ENCODE measurements around the gene HECTD4. TPM values are rescaled to one million over a fixed set of nuclear protein-coding genes. Genes with fewer than 3 reads are reported as not detected.

Gene HECTD4
- total and polyA plus RNA-seq, 2 experiments from 2014 or later = 25.7 to 36.9 TPM

DNA sequence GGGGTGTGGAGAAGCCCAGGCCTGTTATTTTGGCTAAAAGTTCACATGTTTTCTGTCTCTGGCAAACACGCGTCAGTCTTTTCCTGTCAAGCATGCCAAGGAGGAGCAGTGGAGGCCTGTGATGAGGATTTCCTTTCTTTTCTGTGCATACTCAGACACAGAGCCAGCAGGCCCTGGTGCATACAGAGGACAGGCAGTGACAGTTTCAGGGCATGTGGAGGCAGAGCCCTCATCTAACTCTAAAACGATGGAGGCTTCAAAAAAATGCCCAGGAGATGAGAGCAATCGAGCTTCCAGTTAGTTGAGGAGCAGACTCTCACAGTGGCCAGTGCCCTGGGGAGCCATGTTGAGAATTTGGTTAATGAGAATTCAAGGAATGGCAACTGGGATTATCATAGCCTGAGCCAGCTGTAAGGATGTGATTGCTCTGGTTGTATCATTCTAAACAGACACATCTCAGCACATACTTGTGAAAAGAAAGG is 190.3 kb downstream of the HECTD4 start:
- Mint-ChIP-seq H3K27ac (peak overlapping the region; percentile 61; the same call in 1 of the 2 replicates), H3K36me3 (ENCODE audit: low read depth) (peaks cover 34% of the 10 kb centered on the region), H3K4me1 (peaks cover 5% of the 10 kb centered on the region; the same call in 2 of the 3 replicates), H3K4me3 (no peak overlapping the region), H3K9me3 (no peaks in the 10 kb centered on the region), H3K27me3 (ENCODE audit: insufficient read depth, low read depth, poor library complexity) (peaks cover 2% of the 10 kb centered on the region)
- H3K27ac ChIP-seq (ENCODE audit: low read depth) = no peak overlapping the region
- no peaks in the 10 kb centered on the region for H3K27me3 ChIP-seq (ENCODE audit: insufficient read depth)
- H3K4me2 ChIP-seq = no peak overlapping the region
- no peak for DNase-seq (ENCODE audit: low spot score)
- H3K9me2 ChIP-seq (ENCODE audit: insufficient read depth) = no peaks in the 10 kb centered on the region
- no peaks in the 10 kb centered on the region for H3K79me2 ChIP-seq (replicated peaks; ENCODE audit: insufficient read depth)
- H4K20me1 ChIP-seq (replicated peaks; ENCODE audit: insufficient read depth) = 0 out of 2 replicates have a peak, but pooled peaks cover 4% of the 10 kb centered on the region
- H2AFZ ChIP-seq = no peak overlapping the region
- no peaks in the 10 kb centered on the region for H3K4me1 ChIP-seq (ENCODE audit: insufficient read depth)
- ATAC-seq = no peak
- TF ChIP-seq STAT1 (IDR thresholded peaks at IDR 0.05; ENCODE audit: unreplicated experiment) (no peak), POLR2AphosphoS5 (IDR thresholded peaks at IDR 0.05; ENCODE audit: low read depth) (no peak), EZH2 (IDR thresholded peaks at IDR 0.05; ENCODE audit: low read depth, unreplicated experiment) (no peak), CTCF (conservative IDR thresholded peaks at IDR 0.05; ENCODE audit: low read depth in 2 of 2) (no peak)
- no peak overlapping the region for H3K4me3 ChIP-seq
- no peaks in the 10 kb centered on the region for H3F3A ChIP-seq (replicated peaks; ENCODE audit: low read depth)
- H3K36me3 ChIP-seq (ENCODE audit: insufficient read depth) = peaks cover 10% of the 10 kb centered on the region; the same call in 1 of the 2 replicates

- Mint-ChIP-seq H3K27me3 (ENCODE audit: insufficient read depth, low read depth, poor library complexity) (peaks cover 2% of the 10 kb centered on the region), H3K4me3 (no peak overlapping the region), H3K27ac (no peak overlapping the region), H3K9me3 (no peaks in the 10 kb centered on the region), H3K4me1 (peaks cover 5% of the 10 kb centered on the region; the same call in 2 of the 3 replicates), H3K36me3 (ENCODE audit: low read depth) (peaks cover 34% of the 10 kb centered on the region)
- Histone ChIP-seq H3K27ac (ENCODE audit: low read depth) (no peak overlapping the region), H3K4me2 (no peak overlapping the region), H2AFZ (no peak overlapping the region), H3K9me2 (ENCODE audit: insufficient read depth) (no peaks in the 10 kb centered on the region), H4K20me1 (replicated peaks; ENCODE audit: insufficient read depth) (0 out of 2 replicates have a peak, but pooled peaks cover 4% of the 10 kb centered on the region), H3K36me3 (ENCODE audit: insufficient read depth) (peaks cover 10% of the 10 kb centered on the region; the same call in 1 of the 2 replicates), H3F3A (replicated peaks; ENCODE audit: low read depth) (no peaks in the 10 kb centered on the region), H3K27me3 (ENCODE audit: insufficient read depth) (no peaks in the 10 kb centered on the region), H3K4me3 (no peak overlapping the region), H3K79me2 (replicated peaks; ENCODE audit: insufficient read depth) (no peaks in the 10 kb centered on the region), H3K4me1 (ENCODE audit: insufficient read depth) (no peaks in the 10 kb centered on the region)
- TF ChIP-seq POLR2AphosphoS5 (IDR thresholded peaks at IDR 0.05; ENCODE audit: low read depth) = no peak
- no peak for DNase-seq (ENCODE audit: low spot score)
- no peak for ATAC-seq
Observed at GRCh38 chr12:112191201-112191600, 191.0 kb downstream of the HECTD4 start.

GRCh38 chr12:112190231-112191025 is 191.8 kb downstream of the HECTD4 start:
- DNase-seq (ENCODE audit: low spot score) (no peak), ATAC-seq (peak; percentile 46)
- no peaks in the 10 kb centered on the region for H3K27me3 ChIP-seq (ENCODE audit: insufficient read depth)
- peaks cover 10% of the 10 kb centered on the region; the same call in 1 of the 2 replicates for H3K36me3 ChIP-seq (ENCODE audit: insufficient read depth)
- no peaks in the 10 kb centered on the region for H3F3A ChIP-seq (replicated peaks; ENCODE audit: low read depth)
- no peaks in the 10 kb centered on the region for H3K4me1 ChIP-seq (ENCODE audit: insufficient read depth)
- H3K79me2 ChIP-seq (replicated peaks; ENCODE audit: insufficient read depth) = no peaks in the 10 kb centered on the region
- Mint-ChIP-seq H3K4me1 (peaks cover 5% of the 10 kb centered on the region; the same call in 2 of the 3 replicates), H3K4me3 (no peak overlapping the region), H3K9me3 (no peaks in the 10 kb centered on the region), H3K27me3 (ENCODE audit: insufficient read depth, low read depth, poor library complexity) (peaks cover 2% of the 10 kb centered on the region), H3K27ac (peak overlapping the region; percentile 60; the same call in 1 of the 2 replicates), H3K36me3 (ENCODE audit: low read depth) (peaks cover 34% of the 10 kb centered on the region)
- H4K20me1 ChIP-seq (replicated peaks; ENCODE audit: insufficient read depth) = 0 out of 2 replicates have a peak, but pooled peaks cover 4% of the 10 kb centered on the region
- H2AFZ ChIP-seq = no peak overlapping the region
- no peak overlapping the region for H3K27ac ChIP-seq (ENCODE audit: low read depth)
- no peak overlapping the region for H3K4me3 ChIP-seq
- no peak overlapping the region for H3K4me2 ChIP-seq
- H3K9me2 ChIP-seq (ENCODE audit: insufficient read depth) = no peaks in the 10 kb centered on the region
- TF ChIP-seq STAT1 (IDR thresholded peaks at IDR 0.05; ENCODE audit: unreplicated experiment) = no peak
- no peak for TF ChIP-seq NANOG (IDR thresholded peaks at IDR 0.05; ENCODE audit: borderline replicate concordance)
- no peak for TF ChIP-seq JUNB (IDR thresholded peaks at IDR 0.05; ENCODE audit: unreplicated experiment)

All from GM23338 (cell line).